D341Med (cell line): ENCODE data around the gene OXSR1.
"Not testable (repeated sequence)": the region's sequence is repeated elsewhere in the genome, so short reads cannot be mapped to it uniquely, and the experiment has no call there.

Experiments
- DNase-seq: peaks from one replicate; pipeline ENCODE4 v3.0.0; 2012; ENCODE audit warnings: low spot score

Gene OXSR1

DNA sequence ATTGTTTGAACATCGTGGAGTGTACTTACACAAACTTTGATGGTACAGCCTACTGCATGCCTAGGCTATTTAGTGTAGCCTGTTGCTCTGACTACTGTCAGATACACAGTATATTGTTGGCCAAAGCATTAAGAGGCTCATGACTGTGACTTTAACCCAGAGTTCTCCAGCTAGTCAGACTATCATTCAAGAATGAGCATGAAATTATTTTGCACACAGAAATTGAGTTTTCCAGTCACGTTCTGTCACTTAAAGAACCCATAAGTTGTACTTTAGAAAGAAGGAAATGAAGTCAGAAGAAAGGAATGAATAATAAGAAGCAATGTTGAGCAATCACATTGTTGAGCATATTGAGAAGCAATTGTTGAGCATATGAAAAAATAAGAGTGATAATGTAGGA is 62.7 kb downstream of the OXSR1 start:
- DNase-seq, result no peak

DNA sequence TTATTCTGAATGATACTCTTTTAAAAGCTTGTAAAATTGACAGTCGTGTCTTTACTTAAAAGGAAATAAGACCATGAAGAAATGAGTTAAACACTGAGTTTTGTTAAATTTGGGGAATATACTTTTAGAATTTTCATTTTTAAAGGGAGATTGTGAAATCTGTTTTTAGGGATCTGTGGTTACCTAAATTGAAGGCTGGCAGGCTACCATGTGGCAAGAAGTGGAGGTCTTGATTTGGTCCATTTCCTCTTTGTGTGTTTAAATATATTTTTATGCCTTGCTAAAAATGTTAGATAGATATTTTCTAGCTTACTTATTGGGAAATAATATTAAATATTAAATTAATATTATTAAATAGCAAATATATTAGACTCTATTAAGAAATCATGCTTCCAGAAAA is 63.7 kb downstream of the OXSR1 start:
- DNase-seq, result no peak

DNA sequence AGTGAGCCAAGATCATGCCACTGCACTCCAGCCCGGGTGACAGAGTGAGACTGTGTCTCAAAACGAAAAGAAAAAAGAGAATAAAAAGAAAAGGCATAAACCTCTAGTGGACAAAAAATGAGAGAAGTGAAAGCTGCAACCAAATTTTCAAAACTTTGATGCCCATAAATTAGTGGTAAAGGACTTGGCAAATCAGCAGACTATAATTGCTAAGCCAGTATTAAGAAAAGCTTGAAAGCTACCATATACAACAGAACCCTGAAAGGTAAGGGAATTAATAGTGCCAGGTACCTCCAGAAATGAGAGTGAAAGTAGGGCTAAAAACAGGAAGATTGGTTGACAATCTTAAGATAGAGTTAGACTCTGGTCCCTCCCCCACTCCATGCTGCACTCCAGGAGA is 67.4 kb downstream of the OXSR1 start:
- no peak for DNase-seq

DNA sequence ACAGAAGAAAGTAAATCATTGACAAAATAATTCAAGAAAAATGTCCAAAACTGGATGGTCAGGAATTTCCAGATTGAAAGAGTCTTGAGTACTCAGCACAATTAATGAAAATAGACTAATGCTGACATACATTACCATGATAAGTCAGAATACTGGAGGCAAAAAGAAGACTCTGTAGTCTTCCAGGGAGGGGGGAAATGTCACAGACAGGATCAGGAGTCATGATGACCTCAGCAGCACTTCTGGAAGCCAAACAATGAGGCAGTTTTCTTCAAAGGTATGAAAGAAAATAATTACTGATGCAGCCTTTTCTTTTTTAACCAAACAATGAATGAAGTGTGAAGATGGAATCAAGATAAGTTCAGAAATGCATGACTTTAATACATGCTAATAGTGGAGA is 70.1 kb downstream of the OXSR1 start:
- no peak for DNase-seq

DNA sequence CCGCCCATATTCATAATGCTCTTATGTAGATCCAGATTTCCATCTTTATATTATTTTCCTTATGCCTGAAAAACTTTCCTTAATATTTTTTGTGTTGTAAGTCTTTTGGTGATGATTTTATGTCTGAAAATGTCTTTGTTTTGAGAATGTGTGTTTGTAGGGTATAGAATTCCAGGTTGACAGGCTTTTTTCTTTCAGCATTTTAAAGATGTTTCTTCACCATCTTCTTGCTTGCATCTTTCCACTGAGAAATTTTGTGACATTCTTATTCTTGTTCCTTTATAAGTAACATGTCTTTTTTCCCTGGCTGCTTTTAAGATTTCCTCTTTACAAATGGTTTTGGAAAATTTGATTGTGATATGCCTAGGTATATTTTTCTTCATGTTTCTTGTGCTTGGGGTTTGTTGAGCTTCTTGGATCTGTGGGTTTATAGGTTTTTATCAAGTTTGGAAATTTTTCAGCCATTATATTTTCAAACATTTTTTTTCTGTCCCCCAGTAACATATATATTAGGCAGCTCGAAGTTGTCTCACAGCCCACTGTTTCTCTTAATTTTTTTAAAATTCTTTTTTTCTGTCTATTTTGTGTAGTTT is 73.2 kb downstream of the OXSR1 start:
- DNase-seq, result no peak

DNA sequence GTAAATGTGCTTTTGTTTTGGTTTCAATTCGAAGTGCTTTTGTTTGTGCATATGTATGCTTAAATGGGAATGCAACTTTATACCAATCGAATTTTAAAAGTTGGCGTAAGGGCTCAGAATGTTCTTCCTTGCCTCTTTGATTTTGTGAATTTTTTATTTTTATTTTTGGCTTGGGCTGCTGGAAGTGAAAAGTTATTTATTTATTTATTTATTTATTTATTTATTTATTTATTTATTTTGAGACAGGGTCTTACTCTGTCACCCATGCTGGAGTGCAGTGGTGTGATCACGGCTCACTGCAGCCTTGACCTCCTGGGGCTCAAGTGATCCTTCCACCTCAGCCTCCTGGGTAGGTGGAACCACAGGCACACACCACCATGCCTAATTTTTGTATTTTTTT is 77.5 kb downstream of the OXSR1 start:
- not testable (repeated sequence) for DNase-seq

DNA sequence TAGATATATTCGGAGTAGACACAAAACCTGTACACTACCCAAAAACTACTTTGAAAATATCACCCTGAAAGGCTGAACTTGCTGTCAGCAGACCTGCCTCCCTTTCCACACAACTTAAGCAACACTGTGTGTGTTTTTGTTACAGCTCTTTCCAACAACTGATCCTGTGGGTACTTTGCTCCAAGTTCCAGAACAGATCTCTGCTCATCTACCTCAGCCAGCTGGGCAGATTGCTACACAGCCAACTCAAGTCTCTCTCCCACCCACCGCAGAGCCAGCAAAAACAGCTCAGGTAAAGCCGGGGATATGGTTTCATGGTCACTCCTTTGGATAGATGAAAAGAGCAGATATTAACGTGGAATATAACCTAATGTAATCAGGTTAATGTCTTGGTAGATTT is 80.6 kb downstream of the OXSR1 start:
- no peak for DNase-seq

DNA sequence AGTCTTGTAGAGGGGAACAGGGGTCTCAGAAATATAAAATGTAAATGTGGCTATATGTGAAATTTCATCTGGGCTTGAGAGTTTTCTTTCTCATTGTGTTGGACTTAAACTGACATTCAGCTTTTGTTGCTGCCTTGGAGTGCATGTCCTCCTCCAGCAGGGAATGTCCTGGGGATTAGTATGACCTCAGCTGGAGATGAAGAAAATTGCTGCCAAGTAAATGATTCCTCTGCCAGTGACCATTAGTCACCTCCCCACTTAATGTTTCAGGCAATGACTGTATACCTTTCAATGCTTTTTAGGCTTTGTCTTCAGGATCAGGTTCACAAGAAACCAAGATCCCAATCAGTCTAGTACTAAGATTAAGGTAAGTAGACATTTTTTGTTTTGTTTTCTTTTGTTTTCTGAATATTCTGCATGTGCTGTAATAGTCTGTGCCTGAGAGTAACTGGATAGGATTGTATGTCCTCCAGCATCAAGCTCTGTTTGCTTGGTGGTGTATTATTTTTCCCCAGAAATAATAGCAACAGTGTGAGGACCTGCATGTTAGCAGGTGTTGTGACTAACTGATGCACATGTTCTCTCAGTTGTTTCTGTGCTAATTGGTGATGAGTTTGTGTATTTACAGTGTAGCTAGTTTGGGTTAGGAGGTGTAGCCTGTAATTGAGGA is 82.2 kb downstream of the OXSR1 start:
- DNase-seq, result no peak

DNA sequence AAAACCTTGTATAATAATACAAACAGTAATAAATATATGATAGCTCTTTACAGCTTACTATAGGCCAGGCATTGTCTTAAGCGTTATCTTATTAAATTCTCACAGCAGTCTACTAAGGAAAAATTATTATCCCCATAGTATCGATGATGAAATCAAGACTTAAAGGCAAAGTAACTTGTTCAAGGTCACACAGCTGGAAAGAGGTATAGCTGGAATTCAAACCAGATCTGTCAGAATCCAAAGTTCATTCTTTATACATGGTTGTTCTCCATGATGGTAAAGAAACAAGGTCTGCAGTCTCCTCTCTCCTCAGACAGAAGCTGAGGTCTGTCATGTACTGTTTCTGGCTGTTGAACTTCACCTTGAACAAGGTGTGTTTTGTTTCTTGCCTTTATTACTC is 84.9 kb downstream of the OXSR1 start:
- no peak for DNase-seq

DNA sequence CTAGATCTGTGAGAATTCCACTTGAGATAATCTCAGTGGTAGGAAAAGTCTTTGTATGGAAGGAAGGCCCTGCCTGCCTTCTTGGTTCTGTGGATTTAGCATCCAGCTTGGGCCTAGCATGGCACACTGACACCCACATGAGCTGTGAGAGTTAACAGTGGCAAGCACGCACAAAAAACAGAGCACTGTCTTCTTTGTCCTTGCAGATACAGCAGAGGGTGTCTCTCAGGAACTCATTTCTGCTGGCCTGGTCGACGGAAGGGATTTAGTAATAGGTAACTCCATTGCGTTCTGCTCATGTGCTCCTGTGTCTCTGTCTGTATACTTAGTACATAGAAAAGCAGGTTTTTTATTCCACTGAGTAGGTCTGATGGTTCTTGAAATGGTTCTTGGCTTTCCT is 85.9 kb downstream of the OXSR1 start:
- DNase-seq, result no peak

DNA sequence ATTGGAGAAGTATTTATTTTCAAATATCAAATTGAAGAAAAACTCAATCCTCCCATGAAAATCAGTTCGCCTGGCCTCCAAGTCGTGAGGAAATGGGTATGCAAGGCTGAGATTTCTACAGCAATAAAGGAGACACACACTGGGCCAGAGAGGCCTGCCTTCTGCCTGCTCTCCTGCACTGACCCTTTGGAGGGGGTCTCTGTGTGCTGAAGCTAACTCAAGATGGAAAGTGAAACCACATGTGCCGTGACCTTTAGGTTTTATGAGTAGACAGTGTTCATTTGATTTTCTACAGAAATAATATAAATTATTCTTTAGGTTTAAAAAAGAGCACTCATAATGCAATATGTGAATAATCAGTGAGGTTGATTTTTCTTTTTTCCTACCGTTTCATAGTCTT is 88.4 kb downstream of the OXSR1 start:
- DNase-seq, result no peak

DNA sequence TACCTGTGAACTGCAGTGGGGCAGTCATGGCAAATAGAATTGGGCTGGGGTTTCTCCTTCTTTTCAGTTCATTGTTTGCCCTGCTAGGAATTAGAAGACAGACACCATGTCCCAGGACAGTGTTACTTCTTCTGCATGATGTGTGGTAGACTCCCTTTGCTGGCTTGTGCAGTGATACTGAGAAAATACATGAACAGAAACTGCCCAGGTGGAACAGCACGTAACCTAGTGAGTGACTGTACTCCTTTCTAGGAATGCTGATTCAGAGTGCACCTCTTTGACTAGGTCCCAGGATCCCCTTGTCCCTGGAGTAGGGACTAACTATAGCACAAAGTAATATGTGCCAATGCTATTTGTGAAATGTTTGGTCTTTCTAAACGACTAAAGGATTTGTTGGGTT is 89.5 kb downstream of the OXSR1 start:
- DNase-seq, result no peak

DNA sequence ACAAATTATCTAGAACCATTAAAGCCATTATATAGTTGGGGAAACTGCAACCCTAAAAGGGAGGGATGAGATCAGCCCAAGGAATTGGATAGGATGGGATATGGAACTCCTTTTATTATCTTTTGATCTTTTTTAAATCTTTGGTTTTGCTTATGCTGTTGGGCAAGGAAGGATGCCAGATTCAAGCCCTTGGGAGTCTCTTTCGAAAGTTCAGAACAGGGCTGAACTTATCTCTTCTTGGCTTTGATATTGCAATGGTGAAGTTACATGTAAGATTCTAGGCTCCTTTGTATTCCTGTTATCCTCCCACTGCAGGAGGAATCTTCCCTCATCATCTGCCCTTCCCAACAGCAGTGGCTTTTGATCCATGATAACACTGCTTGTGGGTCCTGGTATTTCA is 90.3 kb downstream of the OXSR1 start:
- DNase-seq, result no peak

DNA sequence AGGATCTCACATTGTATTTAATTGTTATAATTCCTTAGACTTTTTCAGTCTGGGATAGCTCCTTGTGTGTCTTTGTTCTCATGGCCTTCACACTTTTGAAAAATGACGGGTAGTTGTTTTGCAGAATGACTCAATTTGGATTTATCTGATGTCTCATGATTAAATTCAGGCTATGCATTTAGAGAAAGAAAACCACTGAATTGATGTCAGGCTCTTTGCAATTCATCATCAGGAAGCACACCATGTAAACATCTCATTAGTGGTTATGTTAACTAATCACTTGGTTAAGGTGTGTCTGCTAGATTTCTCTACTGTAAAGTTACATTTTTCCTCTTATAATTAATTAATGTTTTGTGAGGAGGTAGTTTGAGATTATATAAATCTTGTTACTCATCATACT is 92.2 kb downstream of the OXSR1 start:
- DNase-seq, result no peak

DNA sequence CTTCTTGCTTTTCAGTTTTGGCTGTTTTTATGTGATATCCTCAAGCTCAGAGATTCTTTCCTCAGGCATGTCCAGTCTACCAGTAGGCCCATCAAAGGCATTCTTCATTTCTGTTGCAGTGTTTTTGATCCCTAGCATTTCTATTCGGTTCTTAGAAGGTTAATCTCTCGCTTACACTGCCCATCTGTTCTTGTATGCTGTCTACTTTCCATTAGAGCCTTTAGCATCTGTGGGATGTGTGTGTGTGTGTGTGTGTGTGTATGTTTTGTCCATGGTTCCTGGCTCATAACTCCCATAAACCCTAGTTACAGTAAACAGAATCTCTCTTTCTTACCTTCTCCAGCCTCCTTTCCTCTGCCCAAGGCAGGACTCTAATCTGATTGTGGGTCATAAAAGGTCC is 95.1 kb downstream of the OXSR1 start:
- no peak for DNase-seq

DNA sequence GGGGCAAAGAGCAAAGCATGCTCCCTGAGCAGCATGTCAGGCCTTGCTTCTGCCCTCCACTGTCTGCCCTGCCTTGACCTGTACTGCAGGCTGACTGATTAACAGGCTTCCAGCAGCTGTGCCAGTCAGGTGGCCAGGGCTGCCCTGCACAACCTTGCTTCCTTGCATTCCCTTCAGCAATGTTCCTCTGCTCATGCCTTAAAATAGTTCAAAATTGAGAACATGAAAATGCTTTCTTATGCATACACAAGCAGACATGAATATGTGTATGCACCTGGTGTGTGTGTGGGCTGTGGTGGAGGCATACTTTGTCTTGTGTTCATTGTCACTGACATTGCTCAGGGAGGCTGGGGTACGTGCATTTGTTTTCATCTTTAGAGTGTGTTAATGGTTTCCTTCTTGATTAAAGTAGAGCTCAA is 99.0 kb downstream of the OXSR1 start:
- DNase-seq, result no peak

DNA sequence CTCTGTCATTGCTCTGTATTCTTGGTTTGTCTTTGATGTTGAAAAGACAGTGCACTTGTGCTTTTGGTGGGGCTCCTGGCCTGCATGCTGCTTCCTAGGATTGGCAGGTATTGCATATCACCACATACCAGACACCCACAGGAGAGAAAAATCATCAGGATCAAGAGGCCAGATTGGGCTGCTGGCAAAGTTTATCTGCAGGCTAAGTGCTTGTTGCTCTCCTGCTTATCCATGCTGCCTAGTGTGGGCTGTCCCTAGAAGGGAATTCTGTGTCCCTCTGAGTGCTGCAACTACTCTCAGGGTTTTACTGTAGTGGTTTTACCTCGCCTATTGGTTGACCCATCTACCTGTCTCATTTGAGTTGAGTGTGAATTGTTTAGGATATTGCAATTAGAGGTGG is 99.4 kb downstream of the OXSR1 start:
- DNase-seq, result no peak

DNA sequence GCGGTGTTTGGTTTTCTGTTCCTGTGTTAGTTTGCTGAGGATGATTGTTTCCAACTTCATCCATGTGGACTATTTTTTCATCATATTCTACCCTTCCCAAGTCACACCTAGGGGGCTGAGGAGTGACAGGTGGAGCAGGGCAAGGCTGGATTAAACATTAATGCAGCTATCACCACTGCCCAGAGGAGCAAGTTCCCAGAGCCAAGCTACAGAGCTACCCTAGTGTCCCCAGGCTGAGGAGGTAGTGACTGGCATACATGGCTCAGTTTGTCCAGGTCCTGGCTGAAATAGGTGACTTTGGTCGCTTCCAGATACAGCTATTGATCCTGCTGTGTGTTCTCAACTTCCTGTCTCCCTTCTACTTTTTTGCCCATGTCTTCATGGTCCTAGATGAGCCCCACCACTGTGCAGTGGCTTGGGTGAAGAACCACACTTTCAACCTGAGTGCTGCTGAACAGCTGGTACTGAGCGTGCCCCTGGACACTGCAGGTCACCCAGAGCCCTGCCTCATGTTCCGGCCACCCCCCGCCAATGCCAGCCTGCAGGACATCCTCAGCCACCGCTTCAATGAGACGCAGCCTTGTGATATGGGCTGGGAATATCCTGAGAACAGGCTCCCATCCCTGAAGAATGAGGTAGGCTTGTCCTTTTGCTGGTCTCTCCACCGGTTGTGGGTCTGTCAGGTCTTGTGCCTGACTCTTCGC is 100.4 kb downstream of the OXSR1 start, which contains the start of gene SLC22A13:
SLC22A13 (plus strand) TSS at position 209 of the 704 bp plus-strand sequence; CDS start at position 258, 49 bp downstream.
- DNase-seq, result no peak

DNA sequence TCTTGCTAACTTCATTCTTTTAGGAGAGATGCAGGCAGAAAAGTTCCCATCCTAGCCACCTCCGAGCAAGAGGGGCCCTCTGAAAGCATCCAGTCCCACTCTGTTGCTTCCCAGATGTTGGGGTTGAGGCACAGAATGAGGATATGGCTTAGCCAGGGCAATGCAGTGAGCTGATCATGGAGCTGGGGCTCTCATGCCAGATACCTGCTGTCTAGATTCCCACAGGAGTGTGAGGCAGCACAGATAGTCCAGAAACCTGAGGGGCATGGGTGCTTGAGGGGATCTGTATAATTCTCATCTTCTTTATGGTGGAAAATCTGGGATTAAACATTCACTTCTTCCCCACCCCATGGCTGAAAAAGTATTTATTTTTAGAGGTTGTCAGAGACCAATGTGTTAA is 101.5 kb downstream of the OXSR1 start:
- no peak for DNase-seq

DNA sequence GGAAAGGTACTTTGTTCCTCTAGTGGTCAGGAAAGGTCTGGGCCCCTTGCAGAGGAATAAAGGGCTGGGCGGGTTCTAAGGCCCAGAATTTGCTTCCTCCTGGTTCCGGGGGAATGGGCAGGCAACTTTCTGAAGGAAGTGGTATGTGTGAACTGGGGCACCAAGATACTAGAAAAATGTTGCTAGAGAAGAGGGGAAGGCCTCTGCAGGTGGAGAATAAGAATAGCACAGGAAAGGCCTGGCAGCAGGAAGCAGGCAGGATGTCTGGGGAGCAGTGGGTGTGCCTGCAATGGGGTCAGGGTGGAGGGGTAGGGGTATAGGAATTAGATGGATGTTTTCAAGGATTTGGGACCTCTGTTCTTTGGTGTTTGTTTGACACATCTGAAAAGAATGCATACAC is 102.3 kb downstream of the OXSR1 start:
- DNase-seq, result no peak

DNA sequence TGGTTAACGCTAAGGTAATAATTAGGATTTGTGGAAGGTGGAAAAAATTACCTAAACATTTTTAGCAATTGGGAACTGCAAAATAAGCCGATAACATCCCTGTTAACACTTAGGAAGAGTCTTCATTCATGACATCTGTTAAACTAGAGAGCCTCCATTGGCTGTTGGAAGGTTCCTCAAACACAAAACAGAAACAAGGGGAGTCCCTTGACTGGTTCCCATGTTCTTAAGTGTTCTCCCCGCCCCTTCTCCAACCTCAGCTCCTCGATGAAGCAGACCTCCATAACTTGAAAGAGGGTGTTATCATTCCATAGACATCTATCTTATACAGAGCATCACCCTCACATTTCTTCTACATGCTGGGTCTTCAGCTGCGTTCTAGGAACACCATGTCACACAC is 102.8 kb downstream of the OXSR1 start:
- DNase-seq, result no peak

DNA sequence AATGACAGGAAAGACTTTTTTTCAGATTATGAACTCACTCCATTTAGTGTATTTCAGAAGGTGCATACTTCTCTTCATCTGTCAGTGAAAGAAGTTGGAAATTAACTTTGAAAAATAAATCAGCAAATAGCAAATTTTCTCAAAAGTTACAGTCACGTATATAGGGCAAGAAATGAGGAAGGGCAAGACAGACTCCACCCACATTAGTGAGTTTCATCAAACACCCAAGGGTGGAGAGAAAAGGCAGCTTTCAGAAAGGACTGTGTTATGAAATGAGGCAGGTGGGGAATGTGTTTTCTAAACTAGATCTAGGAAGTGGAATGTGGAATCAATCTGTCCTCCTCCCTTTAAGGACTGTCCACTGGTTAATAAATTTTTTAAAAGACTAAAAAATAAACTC is 103.2 kb downstream of the OXSR1 start:
- DNase-seq, result no peak

DNA sequence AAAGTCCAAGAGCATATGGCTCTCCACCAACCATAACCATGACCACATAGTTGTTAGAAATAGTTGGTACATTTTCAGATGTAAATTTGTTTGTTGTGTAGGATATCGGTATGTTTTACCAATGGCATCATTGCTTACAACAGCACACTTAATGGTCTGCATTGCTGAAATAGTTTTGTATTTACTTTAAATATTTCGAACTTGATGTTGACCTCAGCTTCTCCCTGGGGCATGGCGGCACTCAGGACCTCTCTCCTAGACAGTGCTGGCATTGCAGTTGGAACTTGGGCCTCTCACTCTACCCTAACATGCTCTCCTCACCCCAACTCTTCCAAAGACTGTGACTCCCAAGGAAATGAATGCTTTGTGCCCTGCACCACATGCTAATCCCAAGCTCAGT is 105.3 kb downstream of the OXSR1 start:
- no peak for DNase-seq

DNA sequence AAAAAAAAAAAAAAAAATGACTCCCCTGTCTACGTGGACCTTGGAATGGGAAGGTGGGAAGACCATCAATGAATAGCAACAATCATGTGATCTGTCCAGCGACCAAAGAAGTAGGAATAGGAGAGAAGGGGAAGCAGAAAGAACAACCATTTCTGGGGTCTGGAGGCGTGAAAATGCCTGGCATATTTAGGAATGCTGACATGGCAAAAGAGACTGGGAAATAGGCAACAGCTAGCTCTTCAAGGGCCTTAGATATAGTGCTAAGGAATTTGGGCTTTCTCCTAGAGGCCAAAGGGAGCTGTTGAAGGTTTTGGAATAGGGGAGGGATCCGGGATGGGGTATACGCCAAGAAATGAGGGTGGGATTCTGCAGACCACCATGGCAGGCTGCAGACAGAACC is 106.2 kb downstream of the OXSR1 start:
- no peak for DNase-seq
